ENCODE data around the gene RNF26. TPM values are rescaled to one million over a fixed set of nuclear protein-coding genes. Genes with fewer than 3 reads are reported as not detected.

The RNF26 gene
- total and polyA plus RNA-seq, 2 of the 4 experiments (the other 2 are of a cell fraction) = 3.4 to 36.7 TPM

- Histone ChIP-seq H3K4ac (ENCODE audit: low read depth, low read length) (peak within 1 kb of the TSS; percentile 85), H4K91ac (ENCODE audit: insufficient read depth, low read depth, low read length) (peak within 1 kb of the TSS; percentile 95), H3K56ac (ENCODE audit: extremely low read depth, insufficient read depth, low read length) (peak within 1 kb of the TSS; percentile 47), H3K9me1 (ENCODE audit: insufficient read depth, low read length) (0 out of 2 replicates have a peak, but pooled peaks cover 2% of the 10 kb centered on the region), H3K9me3 (ENCODE audit: control insufficient read depth, insufficient read depth, low read length) (no peaks in the 10 kb centered on the region), H2AK9ac (replicated peaks; ENCODE audit: low read depth, low read length, poor library complexity) (peak within 1 kb of the TSS; percentile 84), H3K27ac (ENCODE audit: insufficient read depth, low read length) (peak within 1 kb of the TSS; percentile 74), H4K8ac (ENCODE audit: low read depth in 2 of 2, low read length in 2 of 2) (peak within 1 kb of the TSS; percentile 17 to 78; a peak in 3 of 4 replicates), H2BK120ac (ENCODE audit: low read depth, low read length) (peak within 1 kb of the TSS; percentile 81), H3K79me1 (ENCODE audit: low read depth in 1 of 2, low read length in 2 of 2) (peaks cover 11 to 31% of the 10 kb centered on the region in 2 experiments; a peak in 3 of 4 replicates), H3K4me3 (ENCODE audit: insufficient read depth, low read depth, low read length) (peak within 1 kb of the TSS; percentile 49), H3K4me1 (ENCODE audit: control insufficient read depth, insufficient read depth, low read length) (peaks cover 19% of the 10 kb centered on the region), H2AFZ (replicated peaks; ENCODE audit: low read length, poor library complexity) (peak within 1 kb of the TSS; percentile 92), H3K27me3 (ENCODE audit: control insufficient read depth, insufficient read depth, low read length) (peaks cover 7% of the 10 kb centered on the region; the same call in 1 of the 2 replicates), H2BK20ac (ENCODE audit: low read depth, low read length) (peak within 1 kb of the TSS; percentile 27), H3K36me3 (ENCODE audit: control insufficient read depth, insufficient read depth, low read length) (peaks cover 2% of the 10 kb centered on the region; the same call in 1 of the 2 replicates), H2BK5ac (ENCODE audit: low read depth, low read length, poor library complexity, severe bottlenecking) (peak within 1 kb of the TSS; percentile 44), H4K5ac (ENCODE audit: low read depth, low read length) (peak within 1 kb of the TSS; percentile 24; the same call in 1 of the 2 replicates), H3K23ac (ENCODE audit: low read depth, low read length) (peak within 1 kb of the TSS; percentile 57), H2AK5ac (ENCODE audit: low read depth, low read length) (peak within 1 kb of the TSS; percentile 91), H3K14ac (replicated peaks; ENCODE audit: low read depth, low read length) (peak within 1 kb of the TSS; percentile 74), H3K4me2 (ENCODE audit: low read depth, low read length) (peak within 1 kb of the TSS; percentile 56), H3K18ac (ENCODE audit: low read depth, low read length) (peak within 1 kb of the TSS; percentile 1; the same call in 1 of the 2 replicates), H3K9ac (ENCODE audit: low read depth, low read length) (peak within 1 kb of the TSS; percentile 54), H2BK15ac (ENCODE audit: low read depth, low read length) (peak within 1 kb of the TSS; percentile 60; the same call in 1 of the 3 replicates), H4K20me1 (ENCODE audit: insufficient read depth, low read length) (peaks cover 5% of the 10 kb centered on the region; the same call in 1 of the 2 replicates)
- POLR2A ChIA-PET (ENCODE audit: unreplicated experiment) = no interaction called here
- no TSS peak for BruUV-seq (replicated peaks)
- ATAC-seq (ENCODE audit: low read depth) (peak; percentile 10), DNase-seq (peak; percentile 57)
- dilution Hi-C loops (cut with HindIII; ENCODE audit: low sequenced_read_pairs, unreplicated experiment) (no loop called here), intact Hi-C loops (cut with micrococcal nuclease) (no loop called here), in situ Hi-C loops (cut with MboI; ENCODE audit: low sequenced_read_pairs) (no loop called here)
- WGBS, 2 experiments (ENCODE audit: extremely low coverage in 2 of 2, insufficient read length in 1 of 2) = 13% methylated on average over 10 of the region's 53 CpGs; no CpG with 5 or more reads in 1 of the 2 experiments
- TF ChIP-seq, protein P1, sequence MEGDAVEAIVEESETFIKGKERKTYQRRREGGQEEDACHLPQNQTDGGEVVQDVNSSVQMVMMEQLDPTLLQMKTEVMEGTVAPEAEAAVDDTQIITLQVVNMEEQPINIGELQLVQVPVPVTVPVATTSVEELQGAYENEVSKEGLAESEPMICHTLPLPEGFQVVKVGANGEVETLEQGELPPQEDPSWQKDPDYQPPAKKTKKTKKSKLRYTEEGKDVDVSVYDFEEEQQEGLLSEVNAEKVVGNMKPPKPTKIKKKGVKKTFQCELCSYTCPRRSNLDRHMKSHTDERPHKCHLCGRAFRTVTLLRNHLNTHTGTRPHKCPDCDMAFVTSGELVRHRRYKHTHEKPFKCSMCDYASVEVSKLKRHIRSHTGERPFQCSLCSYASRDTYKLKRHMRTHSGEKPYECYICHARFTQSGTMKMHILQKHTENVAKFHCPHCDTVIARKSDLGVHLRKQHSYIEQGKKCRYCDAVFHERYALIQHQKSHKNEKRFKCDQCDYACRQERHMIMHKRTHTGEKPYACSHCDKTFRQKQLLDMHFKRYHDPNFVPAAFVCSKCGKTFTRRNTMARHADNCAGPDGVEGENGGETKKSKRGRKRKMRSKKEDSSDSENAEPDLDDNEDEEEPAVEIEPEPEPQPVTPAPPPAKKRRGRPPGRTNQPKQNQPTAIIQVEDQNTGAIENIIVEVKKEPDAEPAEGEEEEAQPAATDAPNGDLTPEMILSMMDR (conservative IDR thresholded peaks at IDR 0.05; ENCODE audit: low read depth, low read length) = 0 out of 2 replicates have a peak, but pooled peaks have one; percentile 1
- TF ChIP-seq MAZ (IDR thresholded peaks at IDR 0.05; ENCODE audit: borderline replicate concordance, low read depth, low read length) = 0 out of 2 replicates have a peak, but pooled peaks have one; percentile 3
- TF ChIP-seq USF2 (IDR thresholded peaks at IDR 0.05; ENCODE audit: low read depth, low read length) = no peak
- CTCF ChIA-PET = interaction anchor here (0.6 to 2.4 kb wide), 15 partner anchors 15 to 135 kb away, joined by 3 to 16 read pairs (median 3); partner anchors contain the start of gene USP2
These were observed 6.3 kb downstream of the RNF26 start, which contains the start of gene C1QTNF5 for GRCh38 chr11:119340335-119341221. Gene C1QTNF5, minus strand, starts transcription at chr11:119340883. Its CDS starts 486 bp downstream, at chr11:119340397.

All from IMR-90 (cell line).